Natural killer cell (primary cell): ENCODE data around the gene WDR36. TPM values are rescaled to one million over a fixed set of nuclear protein-coding genes. Genes with fewer than 3 reads are reported as not detected.

ENCODE experiments used
- ATAC-seq, 3 donors: fragments of 150-1000 bp in 2 of 3; fragments of 200-7000 bp in 1 of 3; cut with Tn5 transposase; 1 replicate in 1 of 3; 2 replicates in 2 of 3; pipeline ENCODE4 v1.10.0; 2021; ENCODE audit warnings: mild to moderate bottlenecking in 2 of 3, moderate library complexity in 2 of 3
- DNase-seq, 2 donors: peaks; one replicate each; pipeline versions ENCODE4 v3.0.0 to v3.0.0-alpha.2; 2013 to 2021; ENCODE audit warnings: mixed read lengths in 1 of 2
- H3K27ac ChIP-seq: one replicate; pipeline ENCODE4 v1.5.1; 2013; ENCODE audit warnings: mild to moderate bottlenecking, low read length
- H3K27me3 ChIP-seq: one replicate; pipeline ENCODE4 v1.6.1; 2013; ENCODE audit warnings: low read length; ENCODE audit not compliant: control insufficient read depth, insufficient read depth
- H3K36me3 ChIP-seq: one replicate; pipeline ENCODE4 v1.6.1; 2013; ENCODE audit warnings: low read length; ENCODE audit not compliant: control insufficient read depth, insufficient read depth
- H3K4me1 ChIP-seq: one replicate; pipeline ENCODE4 v1.6.1; 2013; ENCODE audit warnings: low read length; ENCODE audit not compliant: control insufficient read depth, insufficient read depth
- H3K4me3 ChIP-seq: one replicate; pipeline ENCODE4 v1.5.1; 2013; ENCODE audit warnings: low read length
- H3K9me3 ChIP-seq: one replicate; pipeline ENCODE4 v1.6.1; 2013; ENCODE audit warnings: low read length; ENCODE audit not compliant: control insufficient read depth, insufficient read depth
- H3K27ac Mint-ChIP-seq, 2 donors: one replicate each; pipeline ENCODE4 v1.8.0; 2022; ENCODE audit warnings: mild to moderate bottlenecking in 2 of 2, mixed read lengths in 2 of 2, moderate library complexity in 1 of 2
- H3K27me3 Mint-ChIP-seq, 2 donors: one replicate each; pipeline ENCODE4 v1.8.0; 2022; ENCODE audit warnings: low read depth in 2 of 2, mixed read lengths in 2 of 2
- H3K36me3 Mint-ChIP-seq: one replicate; pipeline ENCODE4 v1.8.0; 2022; ENCODE audit warnings: mixed read lengths
- H3K4me1 Mint-ChIP-seq, 2 donors: one replicate each; pipeline ENCODE4 v1.8.0; 2022; ENCODE audit warnings: mixed read lengths in 2 of 2
- H3K4me3 Mint-ChIP-seq: one replicate; pipeline ENCODE4 v1.8.0; 2022; ENCODE audit warnings: mild to moderate bottlenecking, moderate library complexity, mixed read lengths
- H3K9me3 Mint-ChIP-seq, 2 donors: one replicate each; pipeline ENCODE4 v1.8.0; 2022; ENCODE audit warnings: mixed read lengths in 2 of 2
- CTCF ChIP-seq: fragments of 200-600 bp; IDR thresholded peaks from one replicate; pipeline ENCODE4 v1.8.0; 2022; ENCODE audit warnings: antibody characterized with exemption
- WGBS: methylation state at CpG from one replicate; pipeline ENCODE4 v1.1.7; 2013; ENCODE audit warnings: missing lambda C conversion rate; ENCODE audit not compliant: insufficient coverage; 5-methylcytosine and 5-hydroxymethylcytosine counted together
- intact Hi-C: fragments of 100-400 bp; cut with micrococcal nuclease; formaldehyde crosslinking; loops from one replicate; pipeline ENCODE4 v1.14.2; 2022
- total RNA-seq, 4 donors: library from RNA; stranded (reverse); fragments of 120-200 nt in 1 of 4; gene quantifications; one replicate each; pipeline versions ENCODE4 v1.2.3 to v1.2.4, GENCODE V29; 2013 to 2022

The WDR36 gene
- total RNA-seq, 3 donors from 2014 or later (not counting 1 experiment from before 2014, with no cell fraction given) = 23.0 to 24.8 (median 23.9) TPM

GRCh38 chr5:111115229-111115628, 23.1 kb downstream of the WDR36 start:
- no CpG with 5 or more reads among the region's 1 CpG for WGBS
- peaks cover 0 to 4% of the 10 kb centered on the region in 2 donors for H3K4me1 Mint-ChIP-seq
- H3K9me3 Mint-ChIP-seq = no peaks in the 10 kb centered on the region
- no peak overlapping the region for H3K27ac Mint-ChIP-seq
- intact Hi-C loops = no loop called here
- H3K27me3 Mint-ChIP-seq = no peaks in the 10 kb centered on the region
- DNase-seq (no peak), ATAC-seq (no peak)
- Histone ChIP-seq H3K27me3 (no peaks in the 10 kb centered on the region), H3K9me3 (no peaks in the 10 kb centered on the region), H3K27ac (no peak overlapping the region), H3K4me1 (no peaks in the 10 kb centered on the region), H3K36me3 (peaks cover 70% of the 10 kb centered on the region), H3K4me3 (no peak overlapping the region)
- no peak for TF ChIP-seq CTCF
- peaks cover 13% of the 10 kb centered on the region for H3K36me3 Mint-ChIP-seq
- H3K4me3 Mint-ChIP-seq = no peak overlapping the region

- WGBS = 67% methylated on average over 1 of the region's 1 CpG
- Mint-ChIP-seq H3K4me3 (no peak overlapping the region), H3K9me3 (no peaks in the 10 kb centered on the region), H3K36me3 (peaks cover 27% of the 10 kb centered on the region), H3K27me3 (no peaks in the 10 kb centered on the region), H3K27ac (no peak overlapping the region), H3K4me1 (peaks cover 0 to 4% of the 10 kb centered on the region in 2 donors)
- DNase-seq (no peak), ATAC-seq (peak in 1 of 3 donors; percentile 68)
- Histone ChIP-seq H3K4me3 (no peak overlapping the region), H3K4me1 (no peaks in the 10 kb centered on the region), H3K27ac (no peak overlapping the region), H3K27me3 (no peaks in the 10 kb centered on the region), H3K36me3 (peaks cover 69% of the 10 kb centered on the region), H3K9me3 (no peaks in the 10 kb centered on the region)
- intact Hi-C loops = no loop called here
- TF ChIP-seq CTCF = no peak
Measured at GRCh38 chr5:111116550-111116949, 24.4 kb downstream of the WDR36 start.

- no peak overlapping the region for H3K4me3 ChIP-seq
- DNase-seq = no peak
- no peaks in the 10 kb centered on the region for H3K4me1 ChIP-seq
- no peak overlapping the region for H3K27ac ChIP-seq
- no peak for TF ChIP-seq CTCF
- Mint-ChIP-seq H3K4me1 (peaks cover 0 to 4% of the 10 kb centered on the region in 2 donors), H3K27me3 (no peaks in the 10 kb centered on the region), H3K9me3 (no peaks in the 10 kb centered on the region), H3K4me3 (no peak overlapping the region), H3K36me3 (peaks cover 31% of the 10 kb centered on the region), H3K27ac (no peak overlapping the region)
- WGBS = 88% methylated on average over 1 of the region's 1 CpG
- peaks cover 70% of the 10 kb centered on the region for H3K36me3 ChIP-seq
- H3K27me3 ChIP-seq = no peaks in the 10 kb centered on the region
- ATAC-seq = no peak
- no peaks in the 10 kb centered on the region for H3K9me3 ChIP-seq
- intact Hi-C loops = no loop called here
Measured at GRCh38 chr5:111117136-111117535, 25.0 kb downstream of the WDR36 start.

GRCh38 chr5:111119221-111119620, 27.1 kb downstream of the WDR36 start:
- intact Hi-C loops = no loop called here
- H3K4me3 Mint-ChIP-seq = no peak overlapping the region
- H3K27ac Mint-ChIP-seq = no peak overlapping the region
- TF ChIP-seq CTCF = no peak
- no peak overlapping the region for H3K27ac ChIP-seq
- no peaks in the 10 kb centered on the region for H3K27me3 Mint-ChIP-seq
- no peaks in the 10 kb centered on the region for H3K4me1 ChIP-seq
- H3K36me3 Mint-ChIP-seq = peaks cover 19% of the 10 kb centered on the region
- ATAC-seq (no peak), DNase-seq (no peak)
- H3K27me3 ChIP-seq = no peaks in the 10 kb centered on the region
- no peak overlapping the region for H3K4me3 ChIP-seq
- no CpG with 5 or more reads among the region's 2 CpGs for WGBS
- no peaks in the 10 kb centered on the region for H3K9me3 ChIP-seq
- peaks cover 67% of the 10 kb centered on the region for H3K36me3 ChIP-seq
- H3K9me3 Mint-ChIP-seq = no peaks in the 10 kb centered on the region
- H3K4me1 Mint-ChIP-seq = peaks cover 0 to 4% of the 10 kb centered on the region in 2 donors
